Retinal pigment epithelial cell (primary cell): Measurements from ENCODE around the gene JUN.

ENCODE experiments used
- DNase-seq: peaks from one replicate; pipeline ENCODE4 v3.0.0-alpha.2; 2010; ENCODE audit warnings: low read depth
- H3K4me3 ChIP-seq: 2 replicates; pipeline ENCODE4 v1.5.1; 2011; ENCODE audit warnings: mild to moderate bottlenecking, low read length, control low read depth, moderate library complexity
- TF ChIP-seq, protein P1 (sequence below): conservative IDR thresholded peaks from 2 replicates; pipeline ENCODE4 v1.5.1; 2011; ENCODE audit warnings: low read depth, low read length, control low read depth, inconsistent platforms

The JUN gene

DNA sequence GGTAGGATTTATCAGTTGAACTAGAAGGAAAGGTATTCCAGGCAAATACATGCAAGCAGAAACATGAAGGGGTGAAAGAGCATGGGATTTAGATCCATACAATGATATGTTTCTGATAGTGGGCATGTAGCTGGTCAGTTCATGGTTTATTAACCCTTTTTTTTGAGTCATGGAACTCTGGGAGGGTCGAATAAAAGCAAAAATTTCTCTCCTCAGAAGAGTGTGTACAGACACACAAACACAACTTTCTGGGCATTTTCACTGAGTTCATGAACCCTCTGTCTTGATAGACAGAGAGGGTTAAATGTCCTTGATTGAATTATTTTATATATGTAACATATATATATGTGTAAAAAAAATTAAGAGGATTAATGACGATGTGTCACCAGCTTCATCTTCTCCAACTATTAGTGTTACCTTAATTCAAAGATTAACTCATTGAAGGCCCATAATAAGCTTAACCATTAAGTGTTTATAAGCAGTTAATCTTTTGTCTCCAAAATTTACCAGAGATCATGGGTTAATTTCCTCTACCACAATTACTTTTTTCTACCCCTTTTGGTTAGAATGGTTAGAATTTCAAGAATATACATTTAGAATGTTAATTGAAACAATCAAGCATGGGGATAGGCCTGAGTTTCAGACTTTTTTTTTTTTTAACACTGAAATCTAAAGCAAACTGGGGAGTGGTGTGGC is 4.6 kb downstream of the JUN start:
- TF ChIP-seq, protein P1, sequence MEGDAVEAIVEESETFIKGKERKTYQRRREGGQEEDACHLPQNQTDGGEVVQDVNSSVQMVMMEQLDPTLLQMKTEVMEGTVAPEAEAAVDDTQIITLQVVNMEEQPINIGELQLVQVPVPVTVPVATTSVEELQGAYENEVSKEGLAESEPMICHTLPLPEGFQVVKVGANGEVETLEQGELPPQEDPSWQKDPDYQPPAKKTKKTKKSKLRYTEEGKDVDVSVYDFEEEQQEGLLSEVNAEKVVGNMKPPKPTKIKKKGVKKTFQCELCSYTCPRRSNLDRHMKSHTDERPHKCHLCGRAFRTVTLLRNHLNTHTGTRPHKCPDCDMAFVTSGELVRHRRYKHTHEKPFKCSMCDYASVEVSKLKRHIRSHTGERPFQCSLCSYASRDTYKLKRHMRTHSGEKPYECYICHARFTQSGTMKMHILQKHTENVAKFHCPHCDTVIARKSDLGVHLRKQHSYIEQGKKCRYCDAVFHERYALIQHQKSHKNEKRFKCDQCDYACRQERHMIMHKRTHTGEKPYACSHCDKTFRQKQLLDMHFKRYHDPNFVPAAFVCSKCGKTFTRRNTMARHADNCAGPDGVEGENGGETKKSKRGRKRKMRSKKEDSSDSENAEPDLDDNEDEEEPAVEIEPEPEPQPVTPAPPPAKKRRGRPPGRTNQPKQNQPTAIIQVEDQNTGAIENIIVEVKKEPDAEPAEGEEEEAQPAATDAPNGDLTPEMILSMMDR = no peak
- no peak for DNase-seq
- H3K4me3 ChIP-seq = no peak overlapping the region

DNA sequence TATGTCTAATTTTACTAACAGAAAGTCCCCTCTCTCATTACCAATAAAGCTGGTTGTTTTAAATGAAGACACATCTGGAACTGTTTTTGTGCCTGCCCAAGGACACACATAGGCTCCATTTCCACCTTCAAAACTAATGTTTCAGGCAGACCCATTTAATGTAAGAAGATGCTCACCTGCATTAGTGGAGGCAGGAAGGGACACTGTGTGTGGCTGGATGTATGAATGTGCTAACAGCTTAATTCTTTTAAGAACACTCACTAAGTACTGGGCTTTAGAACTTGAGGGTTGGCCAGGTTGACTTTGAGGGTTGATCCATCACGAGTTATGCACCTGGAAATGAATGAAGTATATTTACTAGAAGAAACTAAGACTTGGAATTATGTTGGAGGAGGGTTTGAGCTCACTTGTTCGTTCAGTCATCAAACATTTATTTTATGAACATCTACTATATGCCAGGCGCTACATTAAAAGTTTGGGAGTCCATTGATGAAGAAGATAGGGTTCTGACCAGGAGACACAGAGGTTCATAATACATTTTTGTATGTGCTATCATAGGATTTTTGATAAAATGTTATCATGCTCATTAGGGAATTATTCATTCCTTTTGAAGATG is 5.4 kb downstream of the JUN start:
- TF ChIP-seq, protein P1 = no peak
- no peak for DNase-seq
- no peak overlapping the region for H3K4me3 ChIP-seq

DNA sequence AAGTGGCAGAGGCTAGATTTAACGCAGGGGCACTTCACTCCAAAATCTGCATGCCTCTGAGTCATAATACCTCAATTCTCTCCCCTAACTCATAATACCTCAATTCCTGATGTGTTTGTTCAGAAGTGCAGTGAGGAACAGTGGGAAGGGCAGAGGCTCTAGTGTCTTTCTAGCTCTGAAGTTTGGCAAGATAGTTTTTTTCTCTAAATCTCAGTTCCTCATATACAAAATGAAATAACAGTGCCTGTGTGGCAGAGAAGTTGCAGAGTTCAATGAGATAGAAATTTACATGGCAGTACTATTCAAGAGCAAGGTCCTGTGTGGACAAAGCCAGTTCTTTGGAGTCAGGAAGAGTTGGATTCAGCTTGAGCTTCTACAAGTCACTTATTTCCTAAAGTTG is 9.8 kb downstream of the JUN start:
- TF ChIP-seq, protein P1 = no peak
- H3K4me3 ChIP-seq = no peak overlapping the region
- no peak for DNase-seq

DNA sequence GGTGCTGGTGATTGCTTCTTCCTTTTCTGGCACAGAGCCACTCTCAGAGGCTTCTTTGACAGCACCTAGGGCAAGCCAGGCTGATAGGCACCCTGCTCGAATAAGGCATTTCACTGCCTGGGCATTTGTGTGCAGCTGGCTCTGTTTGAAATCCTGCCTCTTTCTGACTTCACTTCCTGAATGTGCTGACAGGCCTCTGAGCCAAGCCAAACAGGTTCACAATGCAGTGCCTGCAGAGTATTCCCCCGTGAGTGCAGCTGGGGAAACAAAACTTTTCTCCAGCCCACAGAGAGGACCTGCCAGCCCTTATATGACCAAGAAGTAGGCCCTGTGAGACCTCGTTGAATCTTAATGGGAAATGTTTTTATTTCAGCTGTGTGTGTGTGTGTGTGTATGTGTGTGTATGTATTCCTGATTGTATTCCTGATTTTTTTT is 10.4 kb downstream of the JUN start:
- H3K4me3 ChIP-seq = no peak overlapping the region
- no peak for DNase-seq
- TF ChIP-seq, protein P1 = no peak

DNA sequence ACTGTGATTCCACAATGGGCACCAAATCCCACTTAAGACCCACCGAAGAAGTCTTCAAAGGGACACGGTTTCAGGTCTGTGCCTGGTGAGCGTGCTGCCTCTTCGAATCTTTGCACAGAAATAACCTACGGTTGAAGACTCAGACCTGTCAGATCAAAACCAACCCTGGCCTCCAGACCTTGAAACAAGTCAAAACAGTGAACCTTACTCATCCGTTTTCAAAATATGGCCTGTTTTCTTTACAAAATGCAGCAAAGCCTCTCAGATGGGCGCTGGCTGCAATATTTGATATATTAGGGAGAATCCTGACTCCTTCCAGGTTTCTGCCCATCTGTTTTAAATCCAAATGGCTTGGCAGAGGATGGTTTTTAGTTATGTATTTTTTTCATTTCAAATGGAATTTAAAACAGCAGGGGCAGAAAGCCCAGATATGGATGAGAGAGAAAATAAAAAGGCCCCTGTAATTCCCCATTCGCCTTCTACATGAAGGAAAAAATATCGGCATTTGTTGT is 14.0 kb downstream of the JUN start:
- no peak overlapping the region for H3K4me3 ChIP-seq
- TF ChIP-seq, protein P1 = no peak
- no peak for DNase-seq

DNA sequence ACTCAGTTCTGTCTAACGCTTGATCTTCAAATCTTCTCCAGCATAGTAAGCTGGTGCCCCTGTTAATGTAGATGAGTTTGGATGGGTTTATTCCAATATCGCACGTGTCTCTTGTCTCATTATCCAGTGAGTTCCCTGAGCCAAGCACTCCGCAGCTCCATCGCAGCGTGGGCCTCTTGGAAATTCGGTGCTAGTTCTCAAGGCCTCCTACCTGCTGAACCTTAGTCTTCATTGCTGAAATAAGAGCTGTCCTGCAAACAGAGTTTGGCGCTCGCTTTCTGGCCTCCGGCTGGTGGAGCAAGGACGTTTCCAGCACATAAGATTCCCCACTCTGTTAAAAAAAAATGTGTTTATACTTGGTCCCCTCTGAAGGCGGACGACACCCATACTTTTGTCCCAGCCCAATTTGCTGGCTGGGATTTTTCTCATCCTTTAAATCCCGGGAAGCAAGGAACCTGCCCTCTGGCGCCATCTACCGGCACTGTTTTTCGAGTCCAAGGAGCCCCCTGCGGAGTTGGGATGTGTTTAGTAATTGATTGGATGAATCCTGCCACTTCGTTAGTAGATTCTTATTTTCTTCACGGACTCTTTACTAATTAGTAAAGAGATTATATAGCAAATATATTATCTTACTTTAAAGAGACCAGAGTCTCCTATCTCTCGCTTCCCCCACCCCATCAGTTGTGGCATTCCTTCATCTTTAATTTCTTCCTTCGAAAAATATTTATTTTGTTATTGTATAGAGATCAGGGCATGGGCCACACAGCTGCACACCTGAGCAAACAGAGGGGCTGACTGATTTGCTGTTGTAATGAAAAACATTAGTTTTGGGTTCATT is 14.7 kb downstream of the JUN start:
- TF ChIP-seq, protein P1 = peak; percentile 88
- DNase-seq = no peak
- H3K4me3 ChIP-seq = no peak overlapping the region
